Measurements from ENCODE around the gene DGKZ. TPM values are rescaled to one million over a fixed set of nuclear protein-coding genes. Genes with fewer than 3 reads are reported as not detected.

The DGKZ gene
- total RNA-seq, 4 donors from 2014 or later = 41.2 to 105 (median 49.6) TPM

DNA sequence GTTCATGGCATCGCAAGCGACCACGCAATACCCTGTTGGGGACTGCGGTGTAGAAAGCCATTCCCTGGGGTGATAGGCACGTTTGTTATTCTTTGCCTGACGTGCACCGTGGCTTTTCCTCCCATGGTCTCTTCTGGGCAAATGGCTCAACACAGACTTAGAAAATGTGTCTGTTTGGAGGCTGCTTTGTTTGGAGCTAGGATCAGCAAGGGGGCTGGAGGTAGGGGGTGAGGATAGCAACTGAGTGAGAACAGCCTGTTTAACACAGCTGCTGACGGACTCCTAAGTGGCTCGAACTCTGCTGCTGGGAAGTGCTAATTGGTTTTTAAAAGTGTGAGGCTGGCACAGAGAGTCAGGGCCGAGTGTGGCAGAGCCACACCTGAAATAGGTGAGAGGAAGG, 60.4 kb downstream of the DGKZ start:
- no peak for TF ChIP-seq EP300 (IDR thresholded peaks at IDR 0.05)
- TF ChIP-seq CTCF (IDR thresholded peaks at IDR 0.05) = no peak
- TF ChIP-seq POLR2A (IDR thresholded peaks at IDR 0.05) = no peak
- H3K4me3 ChIP-seq = no peak overlapping the region
- H3K27me3 ChIP-seq = no peaks in the 10 kb centered on the region
- no peak overlapping the region for H3K27ac ChIP-seq
- no peaks in the 10 kb centered on the region for H3K9me3 ChIP-seq
- 84% methylated on average over 10 of the region's 10 CpGs for WGBS, 2 donors
- peaks cover 0 to 98% (median 25%) of the 10 kb centered on the region in 3 donors for H3K36me3 ChIP-seq
- peaks cover 0 to 22% (median 0%) of the 10 kb centered on the region in 4 donors for H3K4me1 ChIP-seq
- DNase-seq (ENCODE audit: low spot score in 2 of 2) = no peak

DNA sequence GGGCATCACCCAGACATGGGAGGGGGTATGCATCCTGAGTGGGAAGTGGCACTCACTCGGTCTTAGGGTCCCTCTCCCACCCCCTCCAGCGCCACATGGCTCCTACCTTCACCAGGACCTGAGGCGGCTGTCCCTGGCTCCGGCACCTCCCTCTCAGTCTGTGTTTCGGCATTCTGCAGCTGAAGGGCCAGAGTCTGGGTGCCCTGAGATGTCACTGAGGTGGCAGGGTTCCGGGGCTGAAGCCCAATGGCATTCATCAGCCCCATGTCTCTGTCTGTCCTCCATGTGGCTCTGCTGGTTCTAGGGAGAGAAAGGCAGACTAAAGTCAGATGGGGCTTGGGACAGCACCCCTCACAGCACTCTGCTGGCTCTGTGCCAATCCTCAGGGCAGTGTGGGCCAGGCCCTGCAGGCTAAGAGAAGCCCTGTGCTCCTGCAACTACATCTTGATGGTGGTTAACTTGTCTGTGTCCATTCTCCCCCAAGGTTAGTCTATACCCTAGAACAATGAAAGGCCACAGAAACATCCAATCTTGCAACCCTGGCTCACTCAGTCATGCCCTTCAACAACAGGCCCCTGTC, 61.2 kb downstream of the DGKZ start:
- H3K36me3 ChIP-seq = peaks cover 0 to 100% (median 25%) of the 10 kb centered on the region in 3 donors
- H3K4me3 ChIP-seq = no peak overlapping the region
- no peak for DNase-seq (ENCODE audit: low spot score in 2 of 2)
- peaks cover 0 to 18% (median 0%) of the 10 kb centered on the region in 4 donors for H3K4me1 ChIP-seq
- no peaks in the 10 kb centered on the region for H3K9me3 ChIP-seq
- no peak overlapping the region for H3K27ac ChIP-seq
- H3K27me3 ChIP-seq = no peaks in the 10 kb centered on the region
- TF ChIP-seq CTCF (IDR thresholded peaks at IDR 0.05) (no peak), POLR2A (IDR thresholded peaks at IDR 0.05) (no peak), EP300 (IDR thresholded peaks at IDR 0.05) (no peak)
- WGBS, 2 donors = 83 to 95% methylated on average over 6 of the region's 6 CpGs

GRCh38 chr11:46410021-46410420, 62.8 kb downstream of the DGKZ start:
- Histone ChIP-seq H3K27ac (no peak overlapping the region), H3K4me1 (peaks cover 0 to 3% (median 0%) of the 10 kb centered on the region in 4 donors), H3K4me3 (no peak overlapping the region), H3K27me3 (no peaks in the 10 kb centered on the region), H3K36me3 (peaks cover 0 to 100% (median 31%) of the 10 kb centered on the region in 3 donors), H3K9me3 (no peaks in the 10 kb centered on the region)
- WGBS, 2 donors = 71 to 72% methylated on average over 5 of the region's 5 CpGs
- no peak for TF ChIP-seq POLR2A (IDR thresholded peaks at IDR 0.05)
- TF ChIP-seq CTCF (IDR thresholded peaks at IDR 0.05) = no peak
- no peak for TF ChIP-seq EP300 (IDR thresholded peaks at IDR 0.05)
- no peak for DNase-seq (ENCODE audit: low spot score in 2 of 2)

GRCh38 chr11:46413760-46414465, 66.7 kb downstream of the DGKZ start:
- H3K4me1 ChIP-seq = no peaks in the 10 kb centered on the region
- no peaks in the 10 kb centered on the region for H3K9me3 ChIP-seq
- H3K4me3 ChIP-seq = no peak overlapping the region
- no peak for DNase-seq (ENCODE audit: low spot score in 2 of 2)
- 95 to 96% methylated on average over 9 of the region's 9 CpGs for WGBS, 2 donors
- H3K27me3 ChIP-seq = no peaks in the 10 kb centered on the region
- no peak overlapping the region for H3K27ac ChIP-seq
- peaks cover 0 to 95% (median 8%) of the 10 kb centered on the region in 3 donors for H3K36me3 ChIP-seq
- TF ChIP-seq POLR2A (IDR thresholded peaks at IDR 0.05) (no peak), EP300 (IDR thresholded peaks at IDR 0.05) (no peak), CTCF (IDR thresholded peaks at IDR 0.05) (no peak)

- TF ChIP-seq CTCF (IDR thresholded peaks at IDR 0.05) (no peak), POLR2A (IDR thresholded peaks at IDR 0.05) (no peak), EP300 (IDR thresholded peaks at IDR 0.05) (no peak)
- no peaks in the 10 kb centered on the region for H3K9me3 ChIP-seq
- H3K36me3 ChIP-seq = peaks cover 0 to 95% (median 8%) of the 10 kb centered on the region in 3 donors
- 93 to 98% methylated on average over 5 of the region's 5 CpGs for WGBS, 2 donors
- no peak overlapping the region for H3K27ac ChIP-seq
- no peak for DNase-seq (ENCODE audit: low spot score in 2 of 2)
- no peaks in the 10 kb centered on the region for H3K4me1 ChIP-seq
- H3K27me3 ChIP-seq = no peaks in the 10 kb centered on the region
- H3K4me3 ChIP-seq = no peak overlapping the region
These were observed 67.2 kb downstream of the DGKZ start for GRCh38 chr11:46414466-46414796.
